Measurements from ENCODE around the gene IGFL2. TPM values are rescaled to one million over a fixed set of nuclear protein-coding genes. Genes with fewer than 3 reads are reported as not detected.

IGFL2 gene
- total and polyA plus RNA-seq, 9 of the 15 experiments (the other 6 are each of a cell fraction or from before 2014, with no cell fraction given) = 0.42 to 1.7 (median 0.75) TPM; not detected in 2

GRCh38 chr19:46197314-46198070, 49.5 kb downstream of the IGFL2 start (continued):
- TF ChIP-seq PREB (CRISPR knock-in tag; IDR thresholded peaks at IDR 0.05) (no peak), MNT (conservative IDR thresholded peaks at IDR 0.05) (no peak), POLR3G (IDR thresholded peaks at IDR 0.05; ENCODE audit: extremely low read depth, insufficient read length, insufficient replicate concordance) (no peak), HEY1 (CRISPR knock-in tag; IDR thresholded peaks at IDR 0.05; ENCODE audit: borderline replicate concordance) (peak; percentile 15; the same call in 1 of the 2 replicates), ZNF766 (CRISPR knock-in tag; conservative IDR thresholded peaks at IDR 0.05) (no peak)

DNA sequence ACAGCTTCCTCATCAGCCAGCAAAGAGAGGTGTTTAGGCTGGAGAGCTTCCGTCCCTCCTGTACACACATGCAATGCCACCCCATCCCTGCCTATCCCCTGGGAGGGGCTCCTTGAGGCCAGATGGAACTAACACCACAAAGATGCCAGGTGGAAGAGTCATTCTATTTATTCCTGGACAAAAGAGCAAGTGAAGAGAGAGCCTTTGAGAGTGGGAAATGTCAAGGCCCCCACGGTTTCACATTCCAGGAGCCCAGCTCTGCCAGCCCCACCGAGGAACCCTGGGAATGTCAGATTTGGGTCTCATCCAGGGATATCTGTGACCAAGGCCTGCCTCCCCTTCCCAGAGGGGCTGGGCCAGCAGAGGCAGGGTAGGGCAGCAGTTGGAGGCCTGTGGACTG, 50.7 kb downstream of the IGFL2 start:
- no peak for ATAC-seq
- FAIRE-seq = no peak
- Histone ChIP-seq H3K9ac (ENCODE audit: insufficient read depth in 1 of 2, low read depth in 2 of 2, low read length in 2 of 2) (no peak overlapping the region), H3K27me3 (ENCODE audit: control insufficient read depth in 2 of 2, insufficient read depth in 2 of 2, low read length in 2 of 2) (no peaks in the 10 kb centered on the region), H3K9me1 (ENCODE audit: control insufficient read depth, insufficient read depth, low read length) (no peaks in the 10 kb centered on the region), H4K20me1 (replicated peaks; ENCODE audit: control insufficient read depth, insufficient read depth, low read length) (no peaks in the 10 kb centered on the region), H3K27ac (ENCODE audit: extremely low read depth, low read depth, low read length) (no peak overlapping the region), H2AFZ (ENCODE audit: low read depth, low read length) (no peak overlapping the region), H3K4me3 (no peak overlapping the region), H3K4me2 (ENCODE audit: insufficient read depth, low read length) (no peak overlapping the region), H3K9me3 (replicated peaks; ENCODE audit: control insufficient read depth, insufficient read depth, low read depth, low read length) (no peaks in the 10 kb centered on the region), H3K36me3 (ENCODE audit: control insufficient read depth, insufficient read depth, low read length) (no peaks in the 10 kb centered on the region), H3K4me1 (replicated peaks in 1 of 2; ENCODE audit: control insufficient read depth in 2 of 2, insufficient read depth in 2 of 2, low read length in 2 of 2) (peaks cover under 1 to 8% of the 10 kb centered on the region in 2 experiments; a peak in 4 of 5 replicates), H3K79me2 (ENCODE audit: control insufficient read depth, insufficient read depth, low read length) (no peaks in the 10 kb centered on the region; the same call in 2 of the 3 replicates)
- intact Hi-C loops (cut with micrococcal nuclease) = no loop called here
- WGBS (ENCODE audit: insufficient coverage, low coverage, missing lambda C conversion rate) = 9% methylated on average over 3 of the region's 3 CpGs
- TF ChIP-seq FOXK1 (CRISPR knock-in tag; IDR thresholded peaks at IDR 0.05; ENCODE audit: borderline replicate concordance) (no peak), RAD21 (CRISPR knock-in tag; conservative IDR thresholded peaks at IDR 0.05 in 1 of 2, IDR thresholded peaks at IDR 0.05 in 1 of 2) (no peak), C11orf30 (IDR thresholded peaks at IDR 0.05; ENCODE audit: low read depth) (no peak), TAF1 (IDR thresholded peaks at IDR 0.05; ENCODE audit: control insufficient read depth, extremely low read depth, insufficient read depth, low read length, severe bottlenecking) (no peak), COPS2 (conservative IDR thresholded peaks at IDR 0.05) (no peak), NCOA6 (IDR thresholded peaks at IDR 0.05) (no peak), PHF21A (IDR thresholded peaks at IDR 0.05; ENCODE audit: borderline replicate concordance, low read depth) (no peak), ZFX (CRISPR knock-in tag; IDR thresholded peaks at IDR 0.05) (no peak), HMG20B (CRISPR knock-in tag; IDR thresholded peaks at IDR 0.05) (no peak)
- in situ Hi-C loops (cut with MboI) = no loop called here
- ChIA-PET CTCF (ENCODE audit: low intra/inter-chr PET ratio) (no interaction called here), POLR2A (interaction anchor here (0.7 to 0.9 kb wide), 2 partner anchors 10 to 263 kb away, joined by 3 to 4 read pairs; no protein-coding TSS in a partner anchor)
- no TSS peak for BruUV-seq (replicated peaks)
- no peak for DNase-seq (ENCODE audit: extremely low read depth in 1 of 4, low spot score in 3 of 4)

Data from K562 (cell line).